Stimulated activated CD8-positive, alpha-beta memory T cell treated with anti-CD3 and anti-CD28 coated beads, Interleukin-7, amount 100 ng/mL, for 24 hours (primary cell): ENCODE data around the gene ZNF148.

Experiments used
- DNase-seq: peaks from one replicate; pipeline ENCODE4 v3.0.0-alpha.2; 2020; ENCODE audit warnings: low read depth

The ZNF148 gene

GRCh38 chr3:125280668-125281361, 94.3 kb downstream of the ZNF148 start:
- DNase-seq, result no peak

GRCh38 chr3:125278155-125278554, 97.0 kb downstream of the ZNF148 start:
- no peak for DNase-seq

- no peak for DNase-seq
Observed at GRCh38 chr3:125271127-125271526, 104.0 kb downstream of the ZNF148 start.

- DNase-seq, result no peak
Observed at GRCh38 chr3:125267460-125267859, 107.7 kb downstream of the ZNF148 start.

GRCh38 chr3:125266971-125267370, 108.2 kb downstream of the ZNF148 start:
- DNase-seq, result no peak

- no peak for DNase-seq
Observed at GRCh38 chr3:125262161-125262560, 113.0 kb downstream of the ZNF148 start.

GRCh38 chr3:125261031-125261430, 114.1 kb downstream of the ZNF148 start:
- DNase-seq, result no peak

GRCh38 chr3:125260158-125260557, 115.0 kb downstream of the ZNF148 start:
- no peak for DNase-seq

- no peak for DNase-seq
Observed at GRCh38 chr3:125257536-125257935, 117.6 kb downstream of the ZNF148 start.

- DNase-seq, result no peak
Observed at GRCh38 chr3:125256675-125257074, 118.5 kb downstream of the ZNF148 start.

GRCh38 chr3:125250973-125251372, 124.2 kb downstream of the ZNF148 start:
- DNase-seq, result no peak

GRCh38 chr3:125246237-125246636, 128.9 kb downstream of the ZNF148 start:
- no peak for DNase-seq

GRCh38 chr3:125245521-125245920, 129.6 kb downstream of the ZNF148 start:
- no peak for DNase-seq

- no peak for DNase-seq
Observed at GRCh38 chr3:125240496-125240895, 134.6 kb downstream of the ZNF148 start.

GRCh38 chr3:125239266-125239665, 135.9 kb downstream of the ZNF148 start:
- DNase-seq, result no peak

- DNase-seq, result no peak
Observed at GRCh38 chr3:125238759-125239158, 136.4 kb downstream of the ZNF148 start.

GRCh38 chr3:125236331-125236903, 138.7 kb downstream of the ZNF148 start:
- no peak for DNase-seq

GRCh38 chr3:125234831-125235230, 140.3 kb downstream of the ZNF148 start:
- no peak for DNase-seq

- DNase-seq, result no peak
Observed at GRCh38 chr3:125232401-125232800, 142.7 kb downstream of the ZNF148 start.

- no peak for DNase-seq
Observed at GRCh38 chr3:125231895-125232294, 143.2 kb downstream of the ZNF148 start.

GRCh38 chr3:125229707-125230106, 145.4 kb downstream of the ZNF148 start:
- DNase-seq, result no peak

GRCh38 chr3:125229168-125229567, 146.0 kb downstream of the ZNF148 start:
- no peak for DNase-seq

GRCh38 chr3:125221831-125222230, 153.3 kb downstream of the ZNF148 start:
- DNase-seq, result no peak
